Fibroblast of pulmonary artery (primary cell): ENCODE data around the gene NT5M.
"Not testable (repeated sequence)": the region's sequence is repeated elsewhere in the genome, so short reads cannot be mapped to it uniquely, and the experiment has no call there.

Experiments used
- DNase-seq: peaks from one replicate; pipeline ENCODE4 v3.0.0-alpha.2; 2010; ENCODE audit warnings: low read depth
- H3K4me3 ChIP-seq: replicated peaks from 2 replicates; pipeline ENCODE4 v1.5.1; 2011; ENCODE audit warnings: low read depth, mild to moderate bottlenecking, control low read depth, low read length, moderate library complexity
- CTCF ChIP-seq: IDR thresholded peaks from 2 replicates; pipeline ENCODE4 v1.5.1; 2011; ENCODE audit warnings: mild to moderate bottlenecking, control low read depth, low read length, inconsistent platforms; ENCODE audit errors: missing control alignments

Gene NT5M

GRCh38 chr17:17264430-17264829, 38.7 kb upstream of the NT5M start:
- DNase-seq = no peak
- TF ChIP-seq CTCF = no peak
- H3K4me3 ChIP-seq = no peak overlapping the region

GRCh38 chr17:17269926-17270773, 33.0 kb upstream of the NT5M start:
- no peak overlapping the region for H3K4me3 ChIP-seq
- DNase-seq = no peak
- peak; percentile 29 for TF ChIP-seq CTCF

- no peak overlapping the region for H3K4me3 ChIP-seq
- no peak for DNase-seq
- TF ChIP-seq CTCF = no peak
Measured at GRCh38 chr17:17275971-17276370, 27.2 kb upstream of the NT5M start.

- not testable (repeated sequence) for H3K4me3 ChIP-seq, DNase-seq
Measured at GRCh38 chr17:17277431-17277830, 25.7 kb upstream of the NT5M start.

GRCh38 chr17:17279316-17279715, 23.9 kb upstream of the NT5M start:
- H3K4me3 ChIP-seq = peak overlapping the region; percentile 90
- DNase-seq = no peak
- no peak for TF ChIP-seq CTCF

GRCh38 chr17:17280613-17281549, 22.3 kb upstream of the NT5M start, which contains the start of gene COPS3:
Gene COPS3, minus strand, starts transcription at chr17:17281246. Its CDS starts 60 bp downstream, at chr17:17281186.
- no peak for TF ChIP-seq CTCF
- peak within 1 kb of the TSS; percentile 90 for H3K4me3 ChIP-seq
- peak; percentile 99 for DNase-seq

GRCh38 chr17:17285951-17286350, 17.2 kb upstream of the NT5M start:
- no peak for DNase-seq
- no peak for TF ChIP-seq CTCF

More at GRCh38 chr17:17285951-17286350, 17.2 kb upstream of the NT5M start:
- no peak overlapping the region for H3K4me3 ChIP-seq
